BE2C (cell line): Measurements from ENCODE around the gene CHST11.

ENCODE experiments used
- DNase-seq: peaks from one replicate; pipeline ENCODE4 v3.0.0-alpha.2; 2020
- H3K27me3 ChIP-seq: fragments of 250-450 bp; sonication (Bioruptor Pico); 2 replicates; pipeline ENCODE4 v1.5.1; 2020; ENCODE audit warnings: mild to moderate bottlenecking
- H3K36me3 ChIP-seq: fragments of 250-450 bp; sonication (Bioruptor Pico); 2 replicates; pipeline ENCODE4 v1.5.1; 2020; ENCODE audit warnings: mild to moderate bottlenecking
- H3K4me1 ChIP-seq: fragments of 250-450 bp; sonication (Bioruptor Pico); 2 replicates; pipeline ENCODE4 v1.5.1; 2020
- H3K4me3 ChIP-seq: 2 replicates; pipeline ENCODE4 v1.5.1; 2011; ENCODE audit warnings: low read depth, low read length
- H3K9me3 ChIP-seq: fragments of 250-450 bp; sonication (Bioruptor Pico); 2 replicates; pipeline ENCODE4 v1.5.1; 2020
- TF ChIP-seq, protein P1 (sequence below): IDR thresholded peaks from 2 replicates; pipeline ENCODE4 v1.5.1; 2012; ENCODE audit warnings: mild to moderate bottlenecking, low read depth, low read length

Gene CHST11

GRCh38 chr12:104515899-104516298 lies 59.2 kb downstream of the CHST11 start:
- H3K4me1 ChIP-seq, result peaks cover 9% of the 10 kb centered on the region
- H3K36me3 ChIP-seq, result no peaks in the 10 kb centered on the region
- H3K9me3 ChIP-seq, result no peaks in the 10 kb centered on the region
- TF ChIP-seq, protein P1, sequence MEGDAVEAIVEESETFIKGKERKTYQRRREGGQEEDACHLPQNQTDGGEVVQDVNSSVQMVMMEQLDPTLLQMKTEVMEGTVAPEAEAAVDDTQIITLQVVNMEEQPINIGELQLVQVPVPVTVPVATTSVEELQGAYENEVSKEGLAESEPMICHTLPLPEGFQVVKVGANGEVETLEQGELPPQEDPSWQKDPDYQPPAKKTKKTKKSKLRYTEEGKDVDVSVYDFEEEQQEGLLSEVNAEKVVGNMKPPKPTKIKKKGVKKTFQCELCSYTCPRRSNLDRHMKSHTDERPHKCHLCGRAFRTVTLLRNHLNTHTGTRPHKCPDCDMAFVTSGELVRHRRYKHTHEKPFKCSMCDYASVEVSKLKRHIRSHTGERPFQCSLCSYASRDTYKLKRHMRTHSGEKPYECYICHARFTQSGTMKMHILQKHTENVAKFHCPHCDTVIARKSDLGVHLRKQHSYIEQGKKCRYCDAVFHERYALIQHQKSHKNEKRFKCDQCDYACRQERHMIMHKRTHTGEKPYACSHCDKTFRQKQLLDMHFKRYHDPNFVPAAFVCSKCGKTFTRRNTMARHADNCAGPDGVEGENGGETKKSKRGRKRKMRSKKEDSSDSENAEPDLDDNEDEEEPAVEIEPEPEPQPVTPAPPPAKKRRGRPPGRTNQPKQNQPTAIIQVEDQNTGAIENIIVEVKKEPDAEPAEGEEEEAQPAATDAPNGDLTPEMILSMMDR, result no peak
- H3K4me3 ChIP-seq, result no peak overlapping the region
- DNase-seq, result no peak
- H3K27me3 ChIP-seq, result no peaks in the 10 kb centered on the region

DNA sequence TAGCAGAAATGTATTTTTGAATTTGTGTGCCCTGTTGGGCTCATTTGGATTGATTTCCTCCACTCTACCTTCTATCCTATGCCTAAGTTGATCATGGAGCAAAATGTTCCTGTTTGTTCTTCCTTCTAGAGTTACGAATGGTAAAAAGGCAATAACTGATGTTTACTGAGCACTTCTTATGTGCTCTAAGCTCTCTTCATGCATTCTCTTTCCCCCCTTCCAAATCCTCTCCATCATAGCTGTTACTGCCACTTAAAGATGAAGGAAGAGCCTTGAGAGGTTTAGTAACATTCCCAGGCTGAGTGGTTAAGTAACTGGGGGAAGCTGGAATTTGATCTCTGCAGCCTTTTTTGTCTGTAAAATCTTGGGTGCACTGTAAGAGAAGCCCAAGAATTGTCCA lies 60.1 kb downstream of the CHST11 start:
- no peaks in the 10 kb centered on the region for H3K36me3 ChIP-seq
- H3K9me3 ChIP-seq, result no peaks in the 10 kb centered on the region
- no peak for DNase-seq
- H3K4me3 ChIP-seq, result no peak overlapping the region
- peaks cover 14% of the 10 kb centered on the region for H3K4me1 ChIP-seq
- H3K27me3 ChIP-seq, result no peaks in the 10 kb centered on the region
- TF ChIP-seq, protein P1, result no peak

DNA sequence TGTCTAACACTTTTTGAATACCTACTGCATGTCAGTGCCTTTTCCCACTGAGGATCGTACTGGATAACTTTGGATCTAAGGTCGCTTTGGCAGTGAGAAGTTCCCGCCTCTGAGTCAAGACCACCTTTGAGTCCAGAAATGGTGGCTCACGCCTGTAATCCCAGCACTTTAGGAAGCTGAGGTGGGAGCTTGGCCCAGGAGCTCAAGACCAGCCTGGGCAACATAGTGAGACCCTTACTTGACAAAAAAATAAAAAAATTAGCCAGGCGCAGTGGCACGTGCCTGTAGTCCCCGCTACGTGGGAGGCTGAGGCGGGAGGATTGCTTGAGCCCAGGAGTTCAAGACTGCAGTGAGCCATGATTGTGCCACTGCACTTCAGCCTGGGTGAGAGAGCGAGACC lies 61.1 kb downstream of the CHST11 start:
- TF ChIP-seq, protein P1, result no peak
- DNase-seq, result no peak
- Histone ChIP-seq H3K36me3 (no peaks in the 10 kb centered on the region), H3K27me3 (no peaks in the 10 kb centered on the region), H3K9me3 (no peaks in the 10 kb centered on the region), H3K4me1 (peaks cover 18% of the 10 kb centered on the region), H3K4me3 (no peak overlapping the region)

- peaks cover 26% of the 10 kb centered on the region for H3K4me1 ChIP-seq
- H3K4me3 ChIP-seq, result no peak overlapping the region
- no peak for DNase-seq
- H3K9me3 ChIP-seq, result no peaks in the 10 kb centered on the region
- TF ChIP-seq, protein P1, result no peak
- H3K27me3 ChIP-seq, result no peaks in the 10 kb centered on the region
- H3K36me3 ChIP-seq, result no peaks in the 10 kb centered on the region
These were observed 62.7 kb downstream of the CHST11 start for GRCh38 chr12:104519190-104520019.

DNA sequence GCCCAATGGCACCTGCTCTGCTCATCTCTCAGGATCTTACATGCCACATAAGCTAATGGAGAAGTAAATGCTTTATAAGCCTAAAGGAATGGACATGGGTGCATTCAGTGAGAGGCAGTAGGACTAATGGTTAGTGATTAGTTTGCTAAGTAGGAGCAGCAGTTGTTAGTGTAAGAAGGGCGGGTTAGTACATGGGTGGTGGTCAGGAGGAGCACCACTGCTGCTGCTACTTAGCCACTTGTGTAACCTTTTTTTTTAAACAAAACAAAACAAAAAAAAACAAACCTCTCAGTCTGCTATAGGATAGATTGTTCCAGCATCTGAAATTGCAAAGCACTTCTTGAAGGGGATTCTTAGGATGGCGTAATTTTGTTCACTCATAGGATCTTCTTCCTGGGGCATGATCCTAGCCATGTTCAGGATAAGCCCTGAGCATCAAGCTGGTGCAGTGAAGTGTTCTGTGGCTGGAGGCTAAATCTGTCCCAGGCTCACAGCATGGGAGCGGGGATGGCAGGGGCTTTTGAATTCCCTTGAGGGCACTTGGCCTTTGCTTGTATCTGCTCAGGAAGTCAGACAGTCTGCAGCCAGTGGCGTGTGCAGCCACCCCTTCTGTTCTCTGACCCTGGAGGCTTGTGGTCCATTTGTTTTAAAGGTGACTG lies 63.6 kb downstream of the CHST11 start:
- peaks cover 26% of the 10 kb centered on the region for H3K4me1 ChIP-seq
- no peaks in the 10 kb centered on the region for H3K27me3 ChIP-seq
- H3K4me3 ChIP-seq, result no peak overlapping the region
- TF ChIP-seq, protein P1, result no peak
- no peaks in the 10 kb centered on the region for H3K9me3 ChIP-seq
- no peaks in the 10 kb centered on the region for H3K36me3 ChIP-seq
- DNase-seq, result peak; percentile 88

- Histone ChIP-seq H3K36me3 (no peaks in the 10 kb centered on the region), H3K27me3 (no peaks in the 10 kb centered on the region), H3K9me3 (no peaks in the 10 kb centered on the region), H3K4me1 (peaks cover 26% of the 10 kb centered on the region), H3K4me3 (no peak overlapping the region)
- DNase-seq, result peak; percentile 48
- TF ChIP-seq, protein P1, result no peak
These were observed 65.0 kb downstream of the CHST11 start for GRCh38 chr12:104521731-104522130.
